ENCODE results near the gene SLC2A3.

DNA sequence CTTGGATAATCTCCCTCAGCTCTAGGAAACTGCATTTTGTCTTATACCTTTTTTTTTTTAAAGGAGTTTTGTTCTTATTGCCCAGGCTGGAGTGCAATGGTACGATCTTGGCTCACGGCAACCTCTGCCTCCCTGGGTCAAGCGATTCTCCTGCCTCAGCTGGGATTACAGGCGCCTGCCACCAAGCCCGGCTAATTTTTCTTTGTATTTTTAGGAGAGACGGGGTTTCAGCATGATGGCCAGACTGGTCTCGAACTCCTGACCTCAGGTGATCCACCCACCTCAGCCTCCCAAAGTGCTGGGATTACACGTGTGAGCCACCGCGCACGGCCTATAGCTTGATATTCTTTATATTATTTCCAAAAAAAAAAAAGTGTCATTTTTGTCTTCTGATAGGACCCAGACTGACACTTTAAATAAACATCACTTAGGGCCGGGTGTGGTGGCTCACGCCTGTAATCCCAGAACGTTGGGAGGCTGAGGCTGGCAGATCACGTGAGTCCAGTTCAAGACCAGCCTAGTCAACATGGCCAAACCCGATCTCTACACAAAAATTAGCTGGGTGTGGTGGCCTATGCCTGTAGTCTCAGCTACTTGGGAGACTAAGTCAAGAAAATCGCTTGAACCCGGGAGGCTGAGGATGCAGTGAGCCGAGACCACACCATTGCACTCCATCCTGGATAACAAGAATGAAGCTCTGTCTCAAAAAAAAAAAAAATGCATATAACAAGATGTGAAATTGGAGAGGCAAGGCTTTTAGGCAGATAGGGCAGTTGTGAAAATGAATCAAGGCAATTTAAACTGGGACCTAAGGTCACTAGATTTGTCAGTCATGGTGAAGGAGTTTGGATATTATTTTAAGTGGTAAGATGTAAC lies 18.4 kb downstream of the SLC2A3 start:
- TF ChIP-seq, protein P1, sequence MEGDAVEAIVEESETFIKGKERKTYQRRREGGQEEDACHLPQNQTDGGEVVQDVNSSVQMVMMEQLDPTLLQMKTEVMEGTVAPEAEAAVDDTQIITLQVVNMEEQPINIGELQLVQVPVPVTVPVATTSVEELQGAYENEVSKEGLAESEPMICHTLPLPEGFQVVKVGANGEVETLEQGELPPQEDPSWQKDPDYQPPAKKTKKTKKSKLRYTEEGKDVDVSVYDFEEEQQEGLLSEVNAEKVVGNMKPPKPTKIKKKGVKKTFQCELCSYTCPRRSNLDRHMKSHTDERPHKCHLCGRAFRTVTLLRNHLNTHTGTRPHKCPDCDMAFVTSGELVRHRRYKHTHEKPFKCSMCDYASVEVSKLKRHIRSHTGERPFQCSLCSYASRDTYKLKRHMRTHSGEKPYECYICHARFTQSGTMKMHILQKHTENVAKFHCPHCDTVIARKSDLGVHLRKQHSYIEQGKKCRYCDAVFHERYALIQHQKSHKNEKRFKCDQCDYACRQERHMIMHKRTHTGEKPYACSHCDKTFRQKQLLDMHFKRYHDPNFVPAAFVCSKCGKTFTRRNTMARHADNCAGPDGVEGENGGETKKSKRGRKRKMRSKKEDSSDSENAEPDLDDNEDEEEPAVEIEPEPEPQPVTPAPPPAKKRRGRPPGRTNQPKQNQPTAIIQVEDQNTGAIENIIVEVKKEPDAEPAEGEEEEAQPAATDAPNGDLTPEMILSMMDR (IDR thresholded peaks at IDR 0.05), result no peak
- no peak for TF ChIP-seq FOXP1 (CRISPR knock-in tag; IDR thresholded peaks at IDR 0.05; ENCODE audit: borderline replicate concordance)
- TF ChIP-seq, protein P2, sequence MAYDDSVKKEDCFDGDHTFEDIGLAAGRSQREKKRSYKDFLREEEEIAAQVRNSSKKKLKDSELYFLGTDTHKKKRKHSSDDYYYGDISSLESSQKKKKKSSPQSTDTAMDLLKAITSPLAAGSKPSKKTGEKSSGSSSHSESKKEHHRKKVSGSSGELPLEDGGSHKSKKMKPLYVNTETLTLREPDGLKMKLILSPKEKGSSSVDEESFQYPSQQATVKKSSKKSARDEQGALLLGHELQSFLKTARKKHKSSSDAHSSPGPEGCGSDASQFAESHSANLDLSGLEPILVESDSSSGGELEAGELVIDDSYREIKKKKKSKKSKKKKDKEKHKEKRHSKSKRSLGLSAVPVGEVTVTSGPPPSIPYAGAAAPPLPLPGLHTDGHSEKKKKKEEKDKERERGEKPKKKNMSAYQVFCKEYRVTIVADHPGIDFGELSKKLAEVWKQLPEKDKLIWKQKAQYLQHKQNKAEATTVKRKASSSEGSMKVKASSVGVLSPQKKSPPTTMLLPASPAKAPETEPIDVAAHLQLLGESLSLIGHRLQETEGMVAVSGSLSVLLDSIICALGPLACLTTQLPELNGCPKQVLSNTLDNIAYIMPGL (CRISPR knock-in tag; IDR thresholded peaks at IDR 0.05), result no peak
- no peak for TF ChIP-seq ZNF121 (CRISPR knock-in tag; IDR thresholded peaks at IDR 0.05)
- no peak for TF ChIP-seq GRHL2 (CRISPR knock-in tag; IDR thresholded peaks at IDR 0.05; ENCODE audit: insufficient replicate concordance, severe bottlenecking)
- TF ChIP-seq NFYB (CRISPR knock-in tag; conservative IDR thresholded peaks at IDR 0.05; ENCODE audit: low read depth), result no peak
- no peak for TF ChIP-seq FOXJ3 (CRISPR knock-in tag; IDR thresholded peaks at IDR 0.05; ENCODE audit: borderline replicate concordance)
- no peak for TF ChIP-seq SP1 (CRISPR knock-in tag; conservative IDR thresholded peaks at IDR 0.05)
- TF ChIP-seq JUN (CRISPR knock-in tag; IDR thresholded peaks at IDR 0.05), result no peak
- no peak for TF ChIP-seq MYBL2 (CRISPR knock-in tag; IDR thresholded peaks at IDR 0.05)
- TF ChIP-seq NR3C1 (CRISPR knock-in tag; conservative IDR thresholded peaks at IDR 0.05; ENCODE audit: low read depth), result no peak
- TF ChIP-seq ELF4 (CRISPR knock-in tag; IDR thresholded peaks at IDR 0.05; ENCODE audit: low read depth), result no peak
- no peak for TF ChIP-seq TEAD4 (CRISPR knock-in tag; IDR thresholded peaks at IDR 0.05)

Measured in WTC11 (cell line).